GM18873 (cell line): ENCODE measurements around the gene MARS1.
"Not testable (repeated sequence)": the region's sequence is repeated elsewhere in the genome, so short reads cannot be mapped to it uniquely, and the experiment has no call there.

Experiments used
- ATAC-seq: cut with Tn5 transposase; IDR thresholded peaks from one replicate; pipeline ENCODE4 v1.9.1; 2021; ENCODE audit warnings: mild to moderate bottlenecking, moderate library complexity, moderate number of reproducible peaks; ENCODE audit not compliant: unreplicated experiment, low FRiP score

MARS1 gene

GRCh38 chr12:57515408-57515933 is 27.6 kb downstream of the MARS1 start:
- no peak for ATAC-seq

- no peak for ATAC-seq
Measured at GRCh38 chr12:57515934-57516541, 28.2 kb downstream of the MARS1 start.

DNA sequence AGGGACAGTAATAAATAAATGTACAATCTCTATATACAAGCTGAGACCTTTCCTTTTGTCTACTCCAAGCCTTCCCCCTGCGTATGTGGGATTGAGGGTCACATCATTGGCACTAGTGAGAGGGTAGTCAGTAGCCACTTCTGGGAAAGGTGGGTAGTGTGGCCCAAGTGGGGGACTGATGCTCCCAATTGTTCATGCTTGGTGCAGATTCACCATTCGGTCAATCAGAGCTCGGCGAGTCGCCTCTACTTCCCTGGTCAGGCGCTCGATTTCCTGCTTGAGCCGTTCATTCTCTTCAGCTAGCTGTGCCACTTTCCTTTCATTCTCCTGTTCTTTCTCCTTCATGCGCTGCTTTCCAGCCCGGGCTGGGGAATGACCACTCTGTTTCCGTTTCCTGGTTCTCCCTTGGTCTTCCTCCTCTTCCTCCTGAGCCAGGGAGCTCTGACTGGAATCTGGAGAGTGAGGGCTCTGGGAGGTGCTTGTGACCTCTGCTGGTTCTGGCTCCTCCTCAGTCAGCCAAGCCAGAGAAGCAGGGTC is 28.8 kb downstream of the MARS1 start:
- no peak for ATAC-seq

- ATAC-seq: no peak
Measured at GRCh38 chr12:57517187-57517586, 29.3 kb downstream of the MARS1 start.

DNA sequence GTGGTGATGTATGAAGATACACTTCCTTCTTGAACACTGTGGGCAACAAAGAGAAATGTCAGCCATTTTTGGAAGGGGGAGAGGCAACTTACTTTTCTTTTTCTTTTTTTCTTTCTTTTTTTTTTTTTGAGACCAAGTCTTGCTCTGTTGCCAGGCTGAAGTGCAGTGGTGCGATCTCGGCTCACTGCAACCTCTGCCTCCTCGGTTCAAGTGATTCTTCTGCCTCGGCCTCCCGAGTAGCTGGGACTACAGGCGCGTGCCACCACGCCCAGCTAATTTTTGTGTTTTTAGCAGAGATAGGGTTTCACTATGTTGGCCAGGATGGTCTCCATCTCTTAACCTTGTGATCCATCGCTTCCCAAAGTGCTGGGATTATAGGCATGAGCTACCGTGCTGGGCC is 29.9 kb downstream of the MARS1 start:
- ATAC-seq: not testable (repeated sequence)

GRCh38 chr12:57518176-57518919 is 30.5 kb downstream of the MARS1 start:
- no peak for ATAC-seq

DNA sequence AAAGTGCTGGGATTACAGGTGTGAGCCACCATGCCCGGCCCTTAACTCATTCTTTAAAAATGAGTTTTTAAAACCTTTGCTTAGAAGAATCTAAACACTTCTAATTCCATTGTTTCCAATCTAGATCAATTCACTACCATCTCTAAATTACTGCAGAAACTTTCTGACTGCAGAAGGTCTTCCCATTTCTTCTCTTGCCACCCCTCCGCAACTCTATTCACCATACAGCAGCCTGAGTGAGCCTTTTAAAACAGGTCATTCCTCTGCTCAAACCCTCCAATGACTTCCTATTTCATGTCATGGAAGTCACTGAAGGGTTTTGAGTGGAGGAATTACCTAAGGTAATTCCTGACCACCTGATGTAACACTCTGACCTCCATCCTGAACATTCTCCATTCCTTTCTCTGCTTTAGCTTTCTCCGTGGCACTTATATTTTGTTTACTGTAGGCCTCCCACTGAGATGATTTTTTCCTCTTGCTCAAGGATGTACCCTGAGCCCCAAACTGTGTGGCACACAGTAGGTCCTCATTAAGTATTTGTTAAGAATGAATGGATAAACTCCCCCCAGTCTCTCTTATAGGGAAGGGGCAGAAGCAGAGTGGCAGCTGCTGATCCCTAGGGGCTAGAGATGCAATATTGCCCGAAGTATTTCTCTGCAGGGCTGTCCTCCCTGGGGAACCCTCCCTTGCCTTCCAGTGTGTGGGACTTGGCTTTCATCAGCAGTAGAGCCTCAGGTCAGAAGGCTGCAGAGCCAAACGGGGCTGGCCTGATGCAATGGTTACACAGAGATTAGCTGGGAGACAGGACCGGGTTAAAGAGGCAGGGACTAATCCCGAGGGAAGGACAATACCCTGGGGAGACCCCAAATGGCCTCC is 31.3 kb downstream of the MARS1 start:
- no peak for ATAC-seq

- peak; percentile 2 for ATAC-seq
Measured at GRCh38 chr12:57519796-57520052, 31.9 kb downstream of the MARS1 start.

DNA sequence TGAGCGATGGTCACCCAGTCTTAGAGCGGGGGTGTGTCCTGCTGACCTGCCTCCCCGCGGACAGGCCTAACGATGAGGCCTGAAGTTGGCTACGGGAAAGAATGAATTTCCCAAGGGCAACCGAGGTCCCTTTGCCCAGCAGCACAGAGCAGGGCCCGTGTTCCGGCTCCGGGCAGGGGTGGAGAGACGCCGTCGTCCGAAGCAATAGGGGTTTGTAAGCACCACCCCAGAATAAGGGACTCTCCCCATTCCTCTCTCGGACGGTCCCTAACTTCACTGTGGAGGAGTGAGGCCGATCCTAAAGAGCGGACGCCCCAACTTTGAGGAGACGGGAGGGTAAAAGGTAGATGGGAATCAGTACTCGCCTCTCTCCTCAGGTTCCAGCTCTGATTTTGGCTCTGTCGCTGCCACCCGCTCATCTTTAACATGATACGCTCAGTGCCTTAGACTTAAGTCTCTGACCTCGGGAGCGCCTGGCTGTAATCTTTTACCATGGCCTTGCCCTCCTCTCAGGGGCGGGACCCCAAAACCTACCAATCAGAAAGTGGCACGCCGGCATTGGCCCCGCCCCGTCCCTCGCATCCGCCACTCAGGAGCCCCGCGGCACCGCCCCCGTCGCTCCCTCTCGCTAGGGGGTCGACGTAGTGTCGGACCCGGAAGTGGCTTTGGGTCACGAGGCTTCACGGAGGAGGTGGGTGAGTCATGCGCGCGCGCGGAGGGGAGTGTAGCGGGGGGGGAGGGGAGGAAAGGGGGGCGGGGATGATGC is 32.4 kb downstream of the MARS1 start, which contains the start of gene DDIT3:
Gene DDIT3, minus strand, starts transcription at position 462 of the 766 bp plus-strand sequence. CDS start 3,108 bp downstream, outside the sequence.
- ATAC-seq: peak; percentile 66

DNA sequence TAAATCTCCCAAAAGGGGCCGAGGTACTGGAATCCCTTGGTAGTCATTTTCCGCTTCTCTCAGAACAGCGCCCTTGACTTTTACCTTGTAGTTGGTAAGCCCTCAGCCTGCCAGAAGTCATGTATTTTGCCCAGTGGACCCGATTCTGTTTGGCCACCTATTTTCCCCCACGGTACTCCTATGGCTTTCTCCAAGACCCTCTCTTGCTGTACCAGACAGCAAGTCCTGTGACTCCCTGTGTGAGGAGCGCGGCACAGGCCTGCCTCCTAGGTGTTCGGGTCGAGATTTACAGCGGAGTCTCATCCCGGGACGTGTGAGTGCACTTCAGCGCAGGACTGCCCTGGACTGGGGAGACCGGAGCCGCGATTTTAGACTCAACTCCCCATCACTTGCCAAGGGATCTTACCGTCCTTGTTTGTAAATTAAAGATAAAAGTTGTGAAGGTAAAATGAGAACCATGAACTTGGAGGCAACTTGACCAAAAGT is 33.7 kb downstream of the MARS1 start:
- no peak for ATAC-seq

GRCh38 chr12:57522011-57522886 is 34.4 kb downstream of the MARS1 start, which contains the start of gene MBD6:
MBD6 (plus strand) TSS chr12:57522824; CDS start chr12:57524304, 1,480 bp downstream.
- ATAC-seq: peak; percentile 39

- ATAC-seq: no peak
Measured at GRCh38 chr12:57522887-57523705, 35.2 kb downstream of the MARS1 start.

DNA sequence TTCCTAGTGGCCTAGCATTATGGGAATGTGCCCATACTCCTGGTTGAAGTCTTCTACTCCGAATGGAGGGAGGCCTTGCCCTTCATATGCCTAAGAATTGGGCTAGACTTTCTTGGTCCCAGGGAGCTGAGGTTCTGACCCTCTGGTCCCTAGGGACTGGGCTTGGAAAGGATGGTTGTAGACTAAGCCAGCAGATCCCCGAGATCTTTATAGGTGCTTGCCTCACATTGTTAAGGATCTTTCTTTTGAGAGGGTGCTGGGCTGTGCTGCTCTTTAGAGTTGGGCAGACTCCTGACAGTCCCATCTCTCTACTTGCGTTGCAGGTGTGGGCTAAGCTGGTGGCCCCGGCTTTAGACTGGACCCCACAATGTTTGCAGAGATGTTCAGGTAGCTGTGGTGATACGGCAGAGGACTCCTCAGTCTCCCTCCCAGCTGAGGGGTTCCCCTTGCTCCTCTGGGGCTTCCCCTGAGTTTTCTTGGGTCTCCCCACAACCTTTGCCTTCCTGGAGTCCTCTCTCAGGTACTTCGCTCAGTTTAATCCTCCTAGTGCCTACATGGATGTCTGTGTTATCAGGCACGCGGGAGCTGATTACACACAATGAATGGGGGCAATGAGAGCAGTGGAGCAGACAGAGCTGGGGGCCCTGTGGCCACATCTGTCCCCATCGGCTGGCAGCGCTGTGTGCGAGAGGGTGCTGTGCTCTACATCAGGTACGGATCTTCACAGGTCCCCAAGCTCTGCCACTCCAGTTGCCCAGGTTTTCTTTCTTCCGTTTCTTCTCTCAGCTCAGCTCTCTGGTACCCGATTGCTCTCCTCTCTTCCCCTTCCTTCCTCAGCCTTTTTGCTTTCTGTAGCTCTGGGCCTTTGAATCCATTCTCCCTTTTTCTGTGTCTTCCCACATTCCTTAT is 36.1 kb downstream of the MARS1 start:
- ATAC-seq: no peak

GRCh38 chr12:57524814-57525614 is 37.1 kb downstream of the MARS1 start:
- ATAC-seq: no peak

DNA sequence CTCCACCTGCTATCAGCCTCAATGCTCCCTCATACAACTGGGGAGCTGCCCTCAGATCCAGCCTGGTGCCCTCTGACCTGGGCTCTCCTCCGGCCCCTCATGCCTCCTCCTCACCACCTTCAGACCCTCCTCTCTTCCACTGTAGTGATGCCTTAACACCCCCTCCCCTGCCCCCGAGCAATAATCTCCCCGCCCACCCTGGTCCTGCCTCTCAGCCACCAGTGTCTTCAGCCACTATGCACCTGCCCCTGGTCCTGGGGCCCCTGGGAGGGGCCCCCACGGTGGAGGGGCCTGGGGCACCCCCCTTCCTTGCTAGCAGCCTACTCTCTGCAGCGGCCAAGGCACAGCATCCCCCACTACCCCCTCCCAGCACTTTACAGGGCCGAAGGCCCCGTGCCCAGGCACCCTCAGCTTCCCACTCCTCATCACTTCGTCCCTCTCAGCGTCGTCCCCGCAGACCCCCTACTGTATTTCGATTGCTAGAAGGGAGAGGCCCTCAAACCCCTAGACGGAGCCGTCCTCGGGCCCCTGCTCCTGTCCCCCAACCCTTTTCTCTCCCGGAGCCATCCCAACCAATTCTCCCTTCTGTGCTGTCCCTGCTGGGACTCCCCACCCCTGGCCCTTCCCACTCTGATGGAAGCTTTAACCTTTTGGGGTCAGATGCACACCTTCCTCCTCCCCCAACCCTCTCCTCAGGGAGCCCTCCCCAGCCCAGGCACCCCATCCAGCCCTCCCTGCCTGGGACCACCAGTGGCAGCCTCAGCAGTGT is 37.9 kb downstream of the MARS1 start:
- ATAC-seq: no peak
